KOPT-K1 (cell line): ENCODE data around the gene FCN1.

ENCODE experiments used
- H3K27ac ChIP-seq: fragments of 200-600 bp; sonication (generic); 2 replicates; pipeline ENCODE4 v1.5.1; 2016; ENCODE audit warnings: antibody characterized with exemption, mild to moderate bottlenecking, low read depth, low read length; ENCODE audit not compliant: poor library complexity, severe bottlenecking
- H3K36me3 ChIP-seq: fragments of 200-600 bp; sonication (generic); 2 replicates; pipeline ENCODE4 v1.5.1; 2017; ENCODE audit warnings: antibody characterized with exemption, mild to moderate bottlenecking, low read length, moderate library complexity; ENCODE audit not compliant: insufficient read depth
- H3K9me3 ChIP-seq: fragments of 200-600 bp; sonication (generic); 2 replicates; pipeline ENCODE4 v1.5.1; 2017; ENCODE audit warnings: antibody characterized with exemption, low read length, mild to moderate bottlenecking; ENCODE audit not compliant: insufficient read depth, poor library complexity, severe bottlenecking

The FCN1 gene

GRCh38 chr9:134944351-134944802 is 26.7 kb upstream of the FCN1 start:
- Histone ChIP-seq H3K27ac (no peak overlapping the region), H3K36me3 (no peaks in the 10 kb centered on the region), H3K9me3 (no peaks in the 10 kb centered on the region)

- Histone ChIP-seq H3K36me3 (no peaks in the 10 kb centered on the region), H3K9me3 (no peaks in the 10 kb centered on the region), H3K27ac (no peak overlapping the region)
Observed at GRCh38 chr9:134943836-134944235, 26.1 kb upstream of the FCN1 start.

GRCh38 chr9:134943411-134943810 is 25.7 kb upstream of the FCN1 start:
- Histone ChIP-seq H3K27ac (no peak overlapping the region), H3K36me3 (no peaks in the 10 kb centered on the region), H3K9me3 (no peaks in the 10 kb centered on the region)

GRCh38 chr9:134942788-134943184 is 25.1 kb upstream of the FCN1 start:
- no peaks in the 10 kb centered on the region for H3K9me3 ChIP-seq
- no peaks in the 10 kb centered on the region for H3K36me3 ChIP-seq
- H3K27ac ChIP-seq: no peak overlapping the region

- Histone ChIP-seq H3K36me3 (no peaks in the 10 kb centered on the region), H3K9me3 (no peaks in the 10 kb centered on the region), H3K27ac (no peak overlapping the region)
Observed at GRCh38 chr9:134942011-134942787, 24.5 kb upstream of the FCN1 start.

GRCh38 chr9:134940236-134941208 is 22.8 kb upstream of the FCN1 start:
- H3K36me3 ChIP-seq: no peaks in the 10 kb centered on the region
- H3K27ac ChIP-seq: no peak overlapping the region
- no peaks in the 10 kb centered on the region for H3K9me3 ChIP-seq

GRCh38 chr9:134939836-134940235 is 22.1 kb upstream of the FCN1 start:
- Histone ChIP-seq H3K9me3 (no peaks in the 10 kb centered on the region), H3K27ac (no peak overlapping the region), H3K36me3 (no peaks in the 10 kb centered on the region)

GRCh38 chr9:134939080-134939733 is 21.5 kb upstream of the FCN1 start:
- no peaks in the 10 kb centered on the region for H3K36me3 ChIP-seq
- H3K27ac ChIP-seq: no peak overlapping the region
- H3K9me3 ChIP-seq: no peaks in the 10 kb centered on the region

GRCh38 chr9:134938346-134939079 is 20.8 kb upstream of the FCN1 start:
- Histone ChIP-seq H3K27ac (no peak overlapping the region), H3K9me3 (no peaks in the 10 kb centered on the region)

GRCh38 chr9:134937566-134938345 is 20.0 kb upstream of the FCN1 start:
- no peaks in the 10 kb centered on the region for H3K9me3 ChIP-seq
- H3K27ac ChIP-seq: no peak overlapping the region
- no peaks in the 10 kb centered on the region for H3K36me3 ChIP-seq

More at GRCh38 chr9:134938346-134939079, 20.8 kb upstream of the FCN1 start:
- H3K36me3 ChIP-seq: no peaks in the 10 kb centered on the region

- no peaks in the 10 kb centered on the region for H3K9me3 ChIP-seq
Observed at GRCh38 chr9:134937164-134937555, 19.4 kb upstream of the FCN1 start.

GRCh38 chr9:134936346-134937163 is 18.8 kb upstream of the FCN1 start:
- H3K9me3 ChIP-seq: no peaks in the 10 kb centered on the region
- no peak overlapping the region for H3K27ac ChIP-seq
- no peaks in the 10 kb centered on the region for H3K36me3 ChIP-seq

More at GRCh38 chr9:134937164-134937555, 19.4 kb upstream of the FCN1 start:
- Histone ChIP-seq H3K36me3 (no peaks in the 10 kb centered on the region), H3K27ac (no peak overlapping the region)

- H3K36me3 ChIP-seq: no peaks in the 10 kb centered on the region
- no peaks in the 10 kb centered on the region for H3K9me3 ChIP-seq
- H3K27ac ChIP-seq: no peak overlapping the region
Observed at GRCh38 chr9:134935701-134936345, 18.1 kb upstream of the FCN1 start.
